Lung (tissue), 12 donors: Measurements from ENCODE around the gene CALCA. TPM values are rescaled to one million over a fixed set of nuclear protein-coding genes. Genes with fewer than 3 reads are reported as not detected.
A peak's percentile ranks its signal among the peaks of the same experiment; 100 is the strongest.

Experiments used
- ATAC-seq: fragments of 200-7000 bp; cut with Tn5 transposase; one replicate; pipeline ENCODE4 v1.9.1; 2020; ENCODE audit warnings: moderate number of reproducible peaks; ENCODE audit not compliant: insufficient read depth, low FRiP score
- DNase-seq, 3 donors: peaks; one replicate each; pipeline ENCODE4 v3.0.0-alpha.2; 2013 to 2017
- H3K27ac ChIP-seq, 2 donors: one replicate each; pipeline ENCODE4 v1.5.1; 2013; ENCODE audit warnings: mild to moderate bottlenecking in 2 of 2, moderate library complexity in 2 of 2, control low read depth in 1 of 2, inconsistent platforms in 1 of 2, low read depth in 1 of 2, low read length in 1 of 2
- H3K27me3 ChIP-seq, 3 donors: one replicate each; pipeline ENCODE4 v1.5.1; 2013; ENCODE audit warnings: low read length in 2 of 3; ENCODE audit not compliant: control insufficient read depth in 3 of 3, insufficient read depth in 3 of 3
- H3K36me3 ChIP-seq, 4 donors: one replicate each; pipeline ENCODE4 v1.5.1; 2013; ENCODE audit warnings: low read length in 4 of 4, mild to moderate bottlenecking in 1 of 4, moderate library complexity in 1 of 4; ENCODE audit not compliant: control insufficient read depth in 4 of 4, insufficient read depth in 4 of 4
- H3K4me1 ChIP-seq, 5 donors: one replicate each; pipeline ENCODE4 v1.5.1; 2013; ENCODE audit warnings: low read length in 5 of 5, mild to moderate bottlenecking in 2 of 5, moderate library complexity in 1 of 5; ENCODE audit not compliant: control insufficient read depth in 5 of 5, insufficient read depth in 5 of 5
- H3K4me3 ChIP-seq: one replicate; pipeline ENCODE4 v1.5.1; 2013; ENCODE audit warnings: mild to moderate bottlenecking, control low read depth, moderate library complexity
- H3K9ac ChIP-seq, 2 donors: one replicate each; pipeline ENCODE4 v1.5.1; 2013; ENCODE audit warnings: low read length in 2 of 2, control low read depth in 1 of 2; ENCODE audit not compliant: insufficient read depth in 1 of 2
- H3K9me3 ChIP-seq, 4 donors: one replicate each; pipeline ENCODE4 v1.5.1; 2013; ENCODE audit warnings: low read length in 3 of 4, mild to moderate bottlenecking in 1 of 4, moderate library complexity in 1 of 4; ENCODE audit not compliant: control insufficient read depth in 4 of 4, insufficient read depth in 3 of 4
- CTCF ChIP-seq: IDR thresholded peaks from 2 replicates; pipeline ENCODE4 v1.5.1; 2012; ENCODE audit warnings: mild to moderate bottlenecking; ENCODE audit errors: control extremely low read depth, extremely low read depth
- WGBS, 2 donors: extraction: QIAGEN DNeasy Blood & Tissue Kit; methylation state at CpG; one replicate each; pipeline ENCODE4 v1.1.7; 2013; 5-methylcytosine and 5-hydroxymethylcytosine counted together
- polyA plus RNA-seq, 2 donors: library from polyadenylated mRNA; stranded (reverse); fragments of 200-250 nt; gene quantifications; one replicate each; pipeline ENCODE4 v1.2.1, GENCODE V29; 2013
- total RNA-seq, 2 donors: library from RNA; depleted of rRNA in 1 of 2; stranded (reverse); fragments of >200 nt in 1 of 2; gene quantifications; one replicate each; pipeline ENCODE4 v1.2.1, GENCODE V29; 2014 to 2021
- donor health status: control.
- donor health status: control.
- donor health status: Bipolar disorder and iron deficiency.
- donor health status: healthy.
- donor health status: DM: yes; HTN: yes; CAD: no.

Gene CALCA
- total and polyA plus RNA-seq, 4 donors, result 3.0 to 8.4 (median 4.8) TPM

GRCh38 chr11:14934641-14935351 is 37.4 kb downstream of the CALCA start:
- no peak overlapping the region for H3K4me3 ChIP-seq
- H3K27ac ChIP-seq, result no peak overlapping the region
- DNase-seq, result peak in 1 of 3 donors; percentile 0
- no peak overlapping the region for H3K9ac ChIP-seq
- TF ChIP-seq CTCF, result no peak
- ATAC-seq, result no peak
- 45 to 94% methylated on average over 1 of the region's 1 CpG for WGBS, 2 donors
- H3K27me3 ChIP-seq, result no peaks in the 10 kb centered on the region
- no peaks in the 10 kb centered on the region for H3K4me1 ChIP-seq
- H3K36me3 ChIP-seq, result no peaks in the 10 kb centered on the region
- no peaks in the 10 kb centered on the region for H3K9me3 ChIP-seq

GRCh38 chr11:14932447-14932846 is 39.7 kb downstream of the CALCA start:
- no peaks in the 10 kb centered on the region for H3K36me3 ChIP-seq
- DNase-seq, result no peak
- no peak overlapping the region for H3K27ac ChIP-seq
- H3K4me1 ChIP-seq, result no peaks in the 10 kb centered on the region
- TF ChIP-seq CTCF, result no peak
- no peak for ATAC-seq
- no peaks in the 10 kb centered on the region for H3K27me3 ChIP-seq
- H3K4me3 ChIP-seq, result no peak overlapping the region
- peaks cover 0 to 2% (median 0%) of the 10 kb centered on the region in 4 donors for H3K9me3 ChIP-seq
- H3K9ac ChIP-seq, result no peak overlapping the region

- TF ChIP-seq CTCF, result no peak
These were observed 41.8 kb downstream of the CALCA start for GRCh38 chr11:14930369-14930768.

GRCh38 chr11:14927146-14927545 is 45.0 kb downstream of the CALCA start:
- TF ChIP-seq CTCF, result no peak
- H3K27me3 ChIP-seq, result peaks cover 0 to 3% (median 0%) of the 10 kb centered on the region in 3 donors

More at GRCh38 chr11:14930369-14930768, 41.8 kb downstream of the CALCA start:
- ATAC-seq (no peak), DNase-seq (no peak)
- H3K9ac ChIP-seq, result no peak overlapping the region
- no peaks in the 10 kb centered on the region for H3K36me3 ChIP-seq
- H3K27ac ChIP-seq, result no peak overlapping the region
- no peaks in the 10 kb centered on the region for H3K4me1 ChIP-seq
- H3K4me3 ChIP-seq, result no peak overlapping the region
- H3K9me3 ChIP-seq, result peaks cover 0 to 4% (median 0%) of the 10 kb centered on the region in 4 donors
- no peaks in the 10 kb centered on the region for H3K27me3 ChIP-seq
- 75 to 81% methylated on average over 2 of the region's 2 CpGs for WGBS, 2 donors

More at GRCh38 chr11:14927146-14927545, 45.0 kb downstream of the CALCA start:
- ATAC-seq (no peak), DNase-seq (no peak)
- H3K27ac ChIP-seq, result no peak overlapping the region
- H3K36me3 ChIP-seq, result no peaks in the 10 kb centered on the region
- no peak overlapping the region for H3K9ac ChIP-seq
- H3K4me1 ChIP-seq, result no peaks in the 10 kb centered on the region
- H3K9me3 ChIP-seq, result peaks cover 0 to 4% (median 0%) of the 10 kb centered on the region in 4 donors
- no peak overlapping the region for H3K4me3 ChIP-seq
